ENCODE measurements around the gene ALDOB.

The ALDOB gene

GRCh38 chr9:101478444-101478843 lies 42.9 kb upstream of the ALDOB start:
- DNase-seq (ENCODE audit: extremely low spot score): no peak
- TF ChIP-seq L3MBTL2 (conservative IDR thresholded peaks at IDR 0.05) (no peak), SUZ12 (IDR thresholded peaks at IDR 0.05) (no peak), HDGF (IDR thresholded peaks at IDR 0.05; ENCODE audit: borderline replicate concordance) (no peak)
- POLR2A ChIA-PET: no interaction called here
- CTCF ChIA-PET: no interaction called here

GRCh38 chr9:101477736-101478135 lies 42.2 kb upstream of the ALDOB start:
- ChIA-PET POLR2A (interaction anchor here (0.7 to 1.4 kb wide), 4 partner anchors 8 to 62 kb away, joined by 3 read pairs; a partner anchor contains a TSS), CTCF (no interaction called here)
- no peak for DNase-seq (ENCODE audit: extremely low spot score)
- no peak for TF ChIP-seq ARNT (IDR thresholded peaks at IDR 0.05)
- TF ChIP-seq TARDBP (IDR thresholded peaks at IDR 0.05): no peak
- no peak for TF ChIP-seq FOXA1 (IDR thresholded peaks at IDR 0.05)
- no peak for TF ChIP-seq PKNOX1 (IDR thresholded peaks at IDR 0.05)
- no peak for TF ChIP-seq FOXM1 (IDR thresholded peaks at IDR 0.05; ENCODE audit: borderline replicate concordance)
- no peak for TF ChIP-seq FOXK2 (IDR thresholded peaks at IDR 0.05)
- TF ChIP-seq LEF1 (IDR thresholded peaks at IDR 0.05; ENCODE audit: borderline replicate concordance): no peak
- TF ChIP-seq NFRKB (IDR thresholded peaks at IDR 0.05): no peak

GRCh38 chr9:101477214-101477613 lies 41.6 kb upstream of the ALDOB start:
- ChIA-PET CTCF (no interaction called here), POLR2A (interaction anchor here (0.8 to 1.4 kb wide), 3 partner anchors 8 to 15 kb away, joined by 3 read pairs; a partner anchor contains a TSS)

GRCh38 chr9:101476576-101477208 lies 41.1 kb upstream of the ALDOB start:
- ChIA-PET POLR2A (interaction anchor here (0.8 to 1.4 kb wide), 4 partner anchors 9 to 14 kb away, joined by 3 to 5 read pairs (median 3); a partner anchor contains a TSS), CTCF (no interaction called here)
- TF ChIP-seq HDGF (IDR thresholded peaks at IDR 0.05; ENCODE audit: borderline replicate concordance) (no peak), PKNOX1 (IDR thresholded peaks at IDR 0.05) (no peak), BHLHE40 (IDR thresholded peaks at IDR 0.05; ENCODE audit: borderline replicate concordance) (no peak), SUZ12 (IDR thresholded peaks at IDR 0.05) (no peak), CTBP1 (IDR thresholded peaks at IDR 0.05; ENCODE audit: borderline replicate concordance) (no peak), TARDBP (IDR thresholded peaks at IDR 0.05) (no peak), FOXM1 (IDR thresholded peaks at IDR 0.05; ENCODE audit: borderline replicate concordance) (no peak), ELF4 (IDR thresholded peaks at IDR 0.05) (no peak), LEF1 (IDR thresholded peaks at IDR 0.05; ENCODE audit: borderline replicate concordance) (no peak), SP1 (IDR thresholded peaks at IDR 0.05) (no peak), ZNF384 (IDR thresholded peaks at IDR 0.05) (no peak), FOXA1 (IDR thresholded peaks at IDR 0.05) (no peak), NFRKB (IDR thresholded peaks at IDR 0.05) (no peak), L3MBTL2 (conservative IDR thresholded peaks at IDR 0.05) (no peak)
- DNase-seq (ENCODE audit: extremely low spot score): no peak

More at GRCh38 chr9:101477214-101477613, 41.6 kb upstream of the ALDOB start:
- TF ChIP-seq TARDBP (IDR thresholded peaks at IDR 0.05) (no peak), FOXK2 (IDR thresholded peaks at IDR 0.05) (no peak), L3MBTL2 (conservative IDR thresholded peaks at IDR 0.05) (no peak), LEF1 (IDR thresholded peaks at IDR 0.05; ENCODE audit: borderline replicate concordance) (no peak), BHLHE40 (IDR thresholded peaks at IDR 0.05; ENCODE audit: borderline replicate concordance) (no peak), ZNF384 (IDR thresholded peaks at IDR 0.05) (no peak), SUZ12 (IDR thresholded peaks at IDR 0.05) (no peak), NFRKB (IDR thresholded peaks at IDR 0.05) (no peak), SP1 (IDR thresholded peaks at IDR 0.05) (no peak), FOXA1 (IDR thresholded peaks at IDR 0.05) (no peak), FOXM1 (IDR thresholded peaks at IDR 0.05; ENCODE audit: borderline replicate concordance) (no peak), ELF4 (IDR thresholded peaks at IDR 0.05) (no peak), PKNOX1 (IDR thresholded peaks at IDR 0.05) (no peak), CTBP1 (IDR thresholded peaks at IDR 0.05; ENCODE audit: borderline replicate concordance) (no peak)
- DNase-seq (ENCODE audit: extremely low spot score): no peak

- DNase-seq (ENCODE audit: extremely low spot score): no peak
- ChIA-PET CTCF (no interaction called here), POLR2A (no interaction called here)
- TF ChIP-seq SP1 (IDR thresholded peaks at IDR 0.05): no peak
- TF ChIP-seq ELF4 (IDR thresholded peaks at IDR 0.05): no peak
- no peak for TF ChIP-seq PKNOX1 (IDR thresholded peaks at IDR 0.05)
- TF ChIP-seq ZNF384 (IDR thresholded peaks at IDR 0.05): no peak
- no peak for TF ChIP-seq FOXM1 (IDR thresholded peaks at IDR 0.05; ENCODE audit: borderline replicate concordance)
Observed at GRCh38 chr9:101472891-101473290, 37.3 kb upstream of the ALDOB start.

- no peak for DNase-seq (ENCODE audit: extremely low spot score)
- TF ChIP-seq HDGF (IDR thresholded peaks at IDR 0.05; ENCODE audit: borderline replicate concordance): no peak
- no peak for TF ChIP-seq PKNOX1 (IDR thresholded peaks at IDR 0.05)
- TF ChIP-seq TARDBP (IDR thresholded peaks at IDR 0.05): no peak
- no peak for TF ChIP-seq ZNF384 (IDR thresholded peaks at IDR 0.05)
- TF ChIP-seq NFRKB (IDR thresholded peaks at IDR 0.05): no peak
- no peak for TF ChIP-seq SUZ12 (IDR thresholded peaks at IDR 0.05)
- no peak for TF ChIP-seq ELF4 (IDR thresholded peaks at IDR 0.05)
- POLR2A ChIA-PET: no interaction called here
- CTCF ChIA-PET: interaction anchor here (0.6 to 1.0 kb wide), 2 partner anchors 22 to 869 kb away, joined by 3 to 5 read pairs; no protein-coding TSS in a partner anchor
Observed at GRCh38 chr9:101470929-101471328, 35.4 kb upstream of the ALDOB start.
